ENCODE measurements around the gene USP6NL.

Gene USP6NL

DNA sequence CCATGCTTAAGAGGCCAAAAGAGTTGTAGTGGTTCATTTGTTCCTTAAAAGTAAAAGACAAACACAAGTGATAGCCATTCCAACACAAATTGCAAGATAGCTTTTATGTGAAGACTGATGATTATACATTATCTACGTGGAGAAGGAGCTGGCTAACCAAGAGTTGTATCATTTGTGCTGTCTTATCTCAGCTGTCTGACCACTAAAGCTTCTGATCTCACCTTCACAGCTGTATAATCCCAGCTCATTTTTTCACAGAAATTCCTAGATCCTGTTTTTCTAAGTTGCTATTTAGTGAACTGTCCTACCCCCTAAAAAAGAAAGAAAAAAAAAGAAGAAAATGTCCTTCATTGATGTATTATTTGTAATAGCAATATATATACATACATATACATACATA, 9.8 kb downstream of the USP6NL start:
- H3K9ac ChIP-seq: no peak overlapping the region
- no peak for TF ChIP-seq CTCF (conservative IDR thresholded peaks at IDR 0.05; ENCODE audit: low read depth, low read length)
- no peak overlapping the region for H3K4me3 ChIP-seq (IDR thresholded peaks at IDR 0.05; ENCODE audit: insufficient read depth, low read depth, low read length)
- no peaks in the 10 kb centered on the region for H3K79me2 ChIP-seq (ENCODE audit: insufficient read depth, low read depth)
- H4K20me1 ChIP-seq (ENCODE audit: insufficient read depth): no peaks in the 10 kb centered on the region
- H3K27me3 ChIP-seq (ENCODE audit: insufficient read depth, low read depth): no peaks in the 10 kb centered on the region
- no peak overlapping the region for H3K27ac ChIP-seq
- H3K4me2 ChIP-seq: no peak overlapping the region
- H2AFZ ChIP-seq (ENCODE audit: low read depth): no peak overlapping the region
- H3K36me3 ChIP-seq (ENCODE audit: insufficient read depth): no peaks in the 10 kb centered on the region
- H3K4me1 ChIP-seq (ENCODE audit: low read depth, poor library complexity, severe bottlenecking): peaks cover 8% of the 10 kb centered on the region

DNA sequence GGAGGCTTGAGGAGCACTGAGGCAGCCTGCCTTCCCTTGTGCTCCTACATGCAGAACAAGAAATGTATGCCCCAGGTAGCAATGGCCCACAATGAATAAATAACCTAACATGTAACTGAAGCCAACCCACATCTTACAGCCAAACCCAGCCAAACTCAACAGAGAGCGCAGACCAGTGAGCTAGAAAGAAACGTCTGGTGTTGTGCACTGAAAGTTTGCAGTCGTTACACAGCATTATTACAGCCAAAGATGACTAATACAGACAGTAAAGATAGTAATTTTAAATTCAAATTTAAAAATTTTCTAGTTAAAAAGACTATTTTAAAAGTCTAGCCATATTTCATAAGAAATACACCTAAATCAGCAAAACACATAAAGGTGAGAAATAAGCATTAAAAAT, 11.2 kb downstream of the USP6NL start:
- Histone ChIP-seq H3K4me2 (no peak overlapping the region), H4K20me1 (ENCODE audit: insufficient read depth) (no peaks in the 10 kb centered on the region), H3K4me3 (IDR thresholded peaks at IDR 0.05; ENCODE audit: insufficient read depth, low read depth, low read length) (no peak overlapping the region), H3K36me3 (ENCODE audit: insufficient read depth) (no peaks in the 10 kb centered on the region), H3K27ac (no peak overlapping the region), H3K27me3 (ENCODE audit: insufficient read depth, low read depth) (no peaks in the 10 kb centered on the region), H3K9ac (no peak overlapping the region), H2AFZ (ENCODE audit: low read depth) (no peak overlapping the region), H3K4me1 (ENCODE audit: low read depth, poor library complexity, severe bottlenecking) (peaks cover 8% of the 10 kb centered on the region), H3K79me2 (ENCODE audit: insufficient read depth, low read depth) (no peaks in the 10 kb centered on the region)
- TF ChIP-seq CTCF (conservative IDR thresholded peaks at IDR 0.05; ENCODE audit: low read depth, low read length): no peak

DNA sequence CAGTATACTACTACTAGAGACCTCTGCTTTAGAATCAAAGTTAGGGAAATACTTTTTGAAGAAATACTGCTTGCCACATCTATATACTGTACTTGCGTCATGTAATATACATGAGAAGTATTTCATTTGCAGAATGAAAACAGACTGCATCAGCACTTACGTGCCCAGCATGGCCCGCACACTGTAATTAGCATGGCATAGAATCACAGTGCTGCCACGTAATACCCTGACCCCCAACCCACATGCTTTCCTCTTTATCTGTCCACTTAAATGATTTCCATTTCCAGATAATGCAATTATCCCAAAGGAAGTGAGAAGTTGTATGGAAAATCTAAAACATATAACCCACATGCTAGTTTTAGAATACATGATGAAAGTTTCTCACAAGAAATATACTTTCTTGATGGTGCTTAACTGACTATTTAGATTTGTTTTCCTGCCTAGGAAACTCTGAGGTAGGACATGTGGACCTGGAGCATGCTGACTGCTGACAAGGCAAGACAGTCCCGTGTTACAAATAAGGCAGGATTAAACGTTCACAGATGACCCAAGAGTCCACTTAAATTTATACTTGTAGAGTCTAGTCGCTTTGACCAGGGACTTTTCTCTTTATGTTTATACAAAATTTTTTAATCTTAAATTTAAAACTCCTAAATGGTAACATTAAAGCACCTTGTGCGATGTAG, 12.6 kb downstream of the USP6NL start:
- Histone ChIP-seq H2AFZ (ENCODE audit: low read depth) (no peak overlapping the region), H3K4me1 (ENCODE audit: low read depth, poor library complexity, severe bottlenecking) (no peaks in the 10 kb centered on the region), H4K20me1 (ENCODE audit: insufficient read depth) (no peaks in the 10 kb centered on the region)

DNA sequence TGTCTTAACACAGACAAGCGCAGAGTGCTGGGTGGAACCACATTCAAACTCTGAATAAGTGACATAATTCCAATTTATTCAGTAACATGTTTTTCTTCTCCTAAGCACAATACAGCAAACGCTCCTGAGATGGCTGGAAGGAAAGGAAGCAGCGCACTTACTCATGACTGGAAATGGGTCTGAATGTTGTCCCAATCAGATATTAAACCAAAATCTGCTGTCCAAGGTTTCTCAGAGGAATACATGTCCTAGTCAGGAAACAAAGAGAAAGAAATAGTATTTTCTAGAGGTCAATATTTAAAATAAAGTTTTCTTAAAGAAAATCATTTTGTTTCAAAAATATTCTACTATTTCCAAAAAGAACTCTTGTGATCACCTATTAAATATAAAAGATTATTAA, 14.0 kb downstream of the USP6NL start:
- Histone ChIP-seq H3K36me3 (ENCODE audit: insufficient read depth) (no peaks in the 10 kb centered on the region), H3K4me2 (no peak overlapping the region), H3K27me3 (ENCODE audit: insufficient read depth, low read depth) (no peaks in the 10 kb centered on the region), H3K9ac (no peak overlapping the region), H3K79me2 (ENCODE audit: insufficient read depth, low read depth) (no peaks in the 10 kb centered on the region), H2AFZ (ENCODE audit: low read depth) (no peak overlapping the region), H3K4me3 (IDR thresholded peaks at IDR 0.05; ENCODE audit: insufficient read depth, low read depth, low read length) (no peak overlapping the region), H3K4me1 (ENCODE audit: low read depth, poor library complexity, severe bottlenecking) (no peaks in the 10 kb centered on the region), H3K27ac (no peak overlapping the region), H4K20me1 (ENCODE audit: insufficient read depth) (no peaks in the 10 kb centered on the region)
- no peak for TF ChIP-seq CTCF (conservative IDR thresholded peaks at IDR 0.05; ENCODE audit: low read depth, low read length)

More for the DNA sequence above, 12.6 kb downstream of the USP6NL start:
- Histone ChIP-seq H3K27me3 (ENCODE audit: insufficient read depth, low read depth) (no peaks in the 10 kb centered on the region), H3K9ac (no peak overlapping the region), H3K27ac (no peak overlapping the region), H3K36me3 (ENCODE audit: insufficient read depth) (no peaks in the 10 kb centered on the region), H3K4me3 (IDR thresholded peaks at IDR 0.05; ENCODE audit: insufficient read depth, low read depth, low read length) (no peak overlapping the region), H3K4me2 (no peak overlapping the region), H3K79me2 (ENCODE audit: insufficient read depth, low read depth) (no peaks in the 10 kb centered on the region)
- no peak for TF ChIP-seq CTCF (conservative IDR thresholded peaks at IDR 0.05; ENCODE audit: low read depth, low read length)

Measured in KMS-11 (cell line).